Measurements from ENCODE around the gene RAB7B.

Gene RAB7B

DNA sequence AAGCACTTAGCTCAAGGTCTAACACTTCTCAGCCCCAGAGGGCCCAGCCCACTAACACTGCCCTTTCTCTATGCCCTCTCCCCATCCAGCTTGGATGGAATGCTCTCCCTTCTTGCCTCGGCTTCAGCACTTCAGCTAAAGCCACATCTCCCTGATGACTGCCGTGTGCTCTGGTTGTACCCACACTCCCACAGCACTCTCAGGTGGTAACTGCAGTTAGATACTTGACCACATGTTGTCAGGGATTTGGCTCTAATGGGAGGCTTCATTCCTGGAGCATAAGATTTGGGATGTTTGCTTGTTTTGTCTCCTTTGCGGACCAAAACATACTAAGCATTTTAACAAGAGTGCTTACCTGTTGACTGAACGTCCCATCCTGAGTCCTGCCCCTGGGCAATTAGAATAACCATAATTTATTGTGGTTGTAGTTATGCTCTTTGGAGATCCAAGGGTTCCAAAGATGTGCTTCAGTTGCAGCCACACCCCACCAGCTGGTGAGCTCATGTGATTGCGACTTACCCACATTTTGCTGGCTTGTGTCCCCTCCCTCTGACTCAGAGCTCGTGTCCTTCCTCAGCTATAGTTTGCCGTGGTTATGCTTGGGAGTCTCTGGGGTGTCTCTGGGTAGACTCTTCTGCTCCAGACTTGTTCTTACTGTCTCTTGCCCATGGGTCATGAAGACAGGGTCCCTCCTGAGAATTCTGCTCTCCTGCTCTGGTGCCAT, 52.2 kb downstream of the RAB7B start:
- DNase-seq (ENCODE audit: low read depth in 3 of 3, low spot score in 1 of 3) = no peak

DNA sequence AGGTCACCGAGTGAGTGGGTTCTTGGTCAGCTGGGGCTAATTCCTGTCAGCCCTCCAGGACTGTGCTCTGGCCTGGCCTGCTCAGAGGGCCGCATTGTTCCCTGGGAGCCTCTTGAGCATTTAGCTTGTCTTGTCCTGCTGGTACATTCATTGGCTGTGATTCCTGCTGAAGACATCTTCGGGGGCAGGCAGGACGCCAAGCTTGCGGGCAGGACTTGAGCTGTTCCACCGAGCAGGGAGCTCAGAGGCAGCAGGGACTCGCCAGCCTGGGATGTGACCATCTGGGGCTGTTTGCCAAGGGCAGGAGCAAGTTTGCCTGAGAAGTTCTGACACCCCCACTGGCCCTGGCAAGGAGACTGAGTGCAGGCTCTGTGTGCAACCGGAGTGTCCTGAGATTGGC, 52.9 kb downstream of the RAB7B start:
- DNase-seq (ENCODE audit: low read depth in 3 of 3, low spot score in 1 of 3) = no peak

DNA sequence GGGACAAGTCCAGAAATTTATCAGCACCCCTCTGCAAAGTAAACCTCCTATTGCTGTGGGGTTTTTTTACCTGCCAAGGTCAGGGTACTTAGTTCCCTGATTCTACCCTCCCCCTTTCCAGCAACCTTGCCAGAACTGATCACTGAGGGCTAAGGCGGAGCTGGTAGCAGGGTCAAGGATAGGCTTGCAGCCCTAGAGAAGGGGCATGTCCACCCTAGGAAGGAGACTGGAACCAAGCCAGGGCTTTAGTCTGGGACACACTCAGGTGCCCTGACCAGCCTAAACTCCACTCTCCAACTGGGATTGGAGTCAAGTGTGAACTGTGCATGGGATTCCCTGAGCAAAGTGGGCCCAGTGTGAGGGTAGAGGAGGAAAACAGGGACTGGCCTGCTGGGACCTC, 53.4 kb downstream of the RAB7B start:
- DNase-seq (ENCODE audit: low read depth in 3 of 3, low spot score in 1 of 3) = no peak

DNA sequence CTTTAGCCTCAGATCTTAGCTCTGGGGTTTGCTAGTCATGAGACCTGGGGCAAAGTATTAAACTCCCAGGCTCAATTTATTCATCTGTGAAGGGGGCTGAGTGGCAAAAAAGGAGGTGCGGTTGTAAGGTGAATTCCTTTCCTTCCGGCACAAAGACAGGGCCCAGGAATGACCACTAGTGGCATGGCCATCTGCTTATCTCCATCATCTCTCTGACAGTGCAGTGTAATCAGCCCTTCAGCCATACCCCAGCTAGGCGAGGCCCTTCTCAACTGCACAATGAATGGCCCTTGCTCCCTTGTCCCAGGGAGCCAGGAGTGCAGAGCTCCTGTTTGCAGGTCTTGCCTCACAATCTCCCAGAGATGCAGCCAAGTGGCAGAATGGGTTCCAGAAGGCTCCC, 54.3 kb downstream of the RAB7B start:
- no peak for DNase-seq (ENCODE audit: low read depth in 3 of 3, low spot score in 1 of 3)

DNA sequence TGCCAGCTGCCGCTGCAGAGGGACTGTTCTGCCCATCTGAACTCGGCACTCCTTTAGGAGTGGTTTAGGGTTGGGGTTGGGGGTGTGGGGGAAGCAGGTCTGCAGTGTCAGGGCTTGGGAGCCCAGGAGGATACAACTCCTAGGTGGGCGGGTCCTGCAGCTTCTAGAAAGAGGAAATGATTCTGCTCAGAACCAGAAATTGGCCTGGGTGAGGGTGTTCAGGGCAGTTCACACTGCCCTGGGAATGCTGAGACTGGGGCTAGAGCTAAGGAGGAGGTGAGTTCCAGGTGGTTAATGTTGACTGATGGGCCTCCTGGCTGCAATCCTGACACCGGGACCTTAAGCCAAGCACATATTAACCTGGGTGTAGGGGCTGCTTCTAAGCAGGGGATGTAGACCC, 55.2 kb downstream of the RAB7B start:
- DNase-seq (ENCODE audit: low read depth in 3 of 3, low spot score in 1 of 3) = no peak

- DNase-seq (ENCODE audit: low read depth in 3 of 3, low spot score in 1 of 3) = no peak
Observed at GRCh38 chr1:205947024-205947423, 56.2 kb downstream of the RAB7B start.

GRCh38 chr1:205945069-205945468, 58.1 kb downstream of the RAB7B start:
- DNase-seq (ENCODE audit: low read depth in 3 of 3, low spot score in 1 of 3) = no peak

- no peak for DNase-seq (ENCODE audit: low read depth in 3 of 3, low spot score in 1 of 3)
Observed at GRCh38 chr1:205944525-205944924, 58.7 kb downstream of the RAB7B start.

DNA sequence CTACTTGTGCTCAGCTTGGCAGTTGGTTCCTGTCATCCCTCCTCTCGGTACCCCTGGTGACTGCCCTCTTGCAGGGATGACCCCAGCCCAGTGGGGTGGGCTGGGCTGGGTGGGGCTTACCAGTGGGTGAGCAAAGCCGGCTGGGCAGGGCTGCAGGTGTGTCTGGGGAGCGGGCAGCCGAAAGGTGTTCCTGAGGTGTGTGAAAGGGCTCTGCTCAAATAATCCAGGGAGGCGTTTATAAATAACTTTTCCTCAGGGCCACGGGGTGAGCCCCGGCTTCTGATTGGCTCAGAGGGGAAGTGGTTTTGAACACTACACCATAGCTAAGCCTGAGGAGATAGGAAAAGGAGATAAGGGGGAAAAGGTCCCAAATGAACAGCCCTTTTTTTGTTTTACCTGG, 60.0 kb downstream of the RAB7B start, which contains the start of gene SLC26A9:
Gene SLC26A9 (minus strand): TSS at position 212 of the 400 bp plus-strand sequence. CDS start 7,636 bp downstream, outside the sequence.
- no peak for DNase-seq (ENCODE audit: low read depth in 3 of 3, low spot score in 1 of 3)

DNA sequence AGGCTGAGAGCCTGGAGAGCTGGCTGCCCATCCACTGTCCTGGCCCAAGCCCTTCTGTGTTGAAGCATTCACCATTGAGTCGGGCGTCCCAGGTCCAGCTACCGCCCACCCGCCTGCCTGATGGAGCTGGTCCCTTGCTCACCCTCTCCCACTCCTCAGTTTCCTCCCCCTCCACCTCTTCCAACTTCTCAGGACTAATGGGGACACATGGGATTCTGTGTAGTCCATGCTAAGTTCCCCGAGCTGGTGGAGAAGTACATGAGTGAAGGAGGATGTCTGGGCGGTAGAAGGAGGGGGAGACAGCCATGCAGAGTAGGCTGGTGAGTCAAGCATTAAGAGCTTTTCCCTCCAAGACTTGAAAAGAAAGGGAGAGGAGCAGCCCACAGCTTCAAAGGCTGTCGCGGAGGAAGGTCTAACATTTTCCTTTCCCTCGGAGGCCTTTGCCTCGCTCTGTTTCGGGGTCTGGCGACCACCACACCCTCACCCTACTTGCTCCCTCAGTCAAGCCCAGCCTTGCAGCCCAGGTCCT, 60.5 kb downstream of the RAB7B start:
- DNase-seq (ENCODE audit: low read depth in 3 of 3, low spot score in 1 of 3) = no peak

DNA sequence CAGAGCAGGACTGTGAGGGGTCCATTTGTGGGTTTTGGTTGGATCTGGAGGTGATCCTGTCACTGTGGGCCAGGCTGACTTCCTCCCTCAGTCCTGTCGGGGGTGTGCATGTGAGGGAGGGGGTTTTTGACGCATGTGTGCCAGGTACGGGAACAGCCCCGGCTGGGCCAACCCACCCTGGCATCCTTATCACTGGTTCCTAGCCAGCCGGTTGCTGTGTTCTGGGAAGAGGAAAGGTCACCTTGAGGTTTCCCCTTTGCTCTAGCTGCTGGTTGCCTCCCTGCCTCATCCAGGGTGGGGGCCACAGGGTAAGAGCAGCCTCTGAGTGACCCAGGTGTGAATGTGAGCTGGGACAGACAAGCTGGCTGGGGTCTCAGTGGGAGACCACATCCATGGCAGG, 62.5 kb downstream of the RAB7B start:
- DNase-seq (ENCODE audit: low read depth in 3 of 3, low spot score in 1 of 3) = no peak

DNA sequence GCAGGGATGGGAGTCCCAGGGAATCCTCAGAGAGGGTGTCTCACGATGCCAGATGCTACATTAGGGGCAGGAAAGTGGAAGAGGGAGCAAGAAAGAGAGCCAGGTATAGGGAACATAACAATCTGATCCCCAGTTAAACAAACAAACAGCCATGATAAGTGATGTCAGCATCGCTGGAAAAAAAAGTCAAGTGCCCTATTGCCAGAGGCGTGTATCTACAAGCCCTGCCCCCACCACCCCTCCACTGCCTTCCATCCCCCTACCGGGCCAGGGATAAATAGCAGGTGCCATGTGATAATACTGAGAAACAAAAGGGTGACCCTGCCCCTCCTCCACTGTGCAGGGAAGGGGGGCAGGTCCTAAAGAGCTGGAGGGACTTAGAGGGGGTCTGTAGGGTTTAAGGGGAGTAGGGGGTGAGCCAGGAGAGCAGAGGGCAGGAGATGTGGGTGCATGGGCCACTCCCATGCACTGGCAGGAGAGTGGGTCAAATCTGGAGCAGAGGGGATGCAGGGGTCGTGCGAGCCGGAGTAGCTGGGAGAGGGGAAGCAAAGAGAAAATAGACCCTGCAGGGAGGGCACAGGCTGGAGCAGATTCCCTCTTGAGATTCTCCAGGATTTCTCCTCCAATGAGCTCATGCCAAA, 63.4 kb downstream of the RAB7B start:
- no peak for DNase-seq (ENCODE audit: low read depth in 3 of 3, low spot score in 1 of 3)

GRCh38 chr1:205938682-205939081, 64.5 kb downstream of the RAB7B start:
- no peak for DNase-seq (ENCODE audit: low read depth in 3 of 3, low spot score in 1 of 3)

DNA sequence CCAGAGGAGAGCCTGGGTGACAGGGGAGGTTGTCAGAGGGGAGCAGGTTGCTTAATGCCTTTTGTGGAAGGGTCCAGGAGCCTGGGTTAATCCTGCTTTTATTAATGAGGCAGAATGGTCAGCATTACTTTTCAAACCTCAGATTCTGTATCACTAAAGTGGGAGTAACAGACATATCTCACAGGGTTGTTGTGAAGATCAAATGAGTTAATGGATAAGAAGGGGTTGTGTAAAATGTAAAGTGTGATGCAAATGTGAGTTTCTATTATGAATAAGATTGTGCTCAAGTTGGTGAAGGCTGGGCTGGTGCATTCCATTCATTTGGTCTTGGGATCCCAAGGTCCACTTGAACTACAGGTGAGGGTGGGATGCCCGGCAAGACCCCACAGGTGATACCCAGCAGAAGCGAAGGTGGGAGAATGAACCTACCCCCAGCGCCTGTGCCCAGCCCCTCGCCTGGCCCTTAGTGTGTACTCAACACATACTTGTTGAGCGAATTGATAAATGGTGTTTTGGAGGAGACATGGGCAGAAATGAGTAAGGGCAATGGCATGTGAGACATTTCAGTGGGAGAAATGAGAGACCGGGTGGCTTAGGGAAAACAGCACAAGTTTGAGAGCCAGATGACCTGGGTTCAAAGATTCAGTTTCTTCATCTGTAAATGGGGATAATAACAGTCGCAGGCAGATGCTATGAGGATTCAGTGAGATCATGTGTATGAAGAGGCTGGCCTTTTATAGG, 66.2 kb downstream of the RAB7B start:
- DNase-seq (ENCODE audit: low read depth in 3 of 3, low spot score in 1 of 3) = no peak

DNA sequence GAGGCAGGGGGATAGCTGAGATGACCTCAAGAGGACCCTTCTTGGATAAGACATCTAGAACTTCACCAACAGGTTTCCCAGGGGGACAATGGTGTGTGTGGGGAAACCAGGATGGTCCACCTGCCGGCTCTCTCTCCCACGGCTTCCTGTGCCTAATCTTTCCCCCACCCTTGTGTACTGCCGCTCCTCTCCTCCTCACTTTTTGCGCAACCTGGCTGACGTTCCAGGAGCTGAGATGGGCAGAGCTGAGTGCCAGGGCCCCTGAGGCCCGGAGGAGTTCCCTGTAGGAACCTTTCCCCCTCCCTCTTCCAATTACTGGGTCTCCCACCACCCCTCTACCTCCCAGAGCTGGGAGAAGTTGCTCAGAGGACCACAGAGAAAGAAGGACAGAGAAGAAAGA, 66.9 kb downstream of the RAB7B start:
- DNase-seq (ENCODE audit: low read depth in 3 of 3, low spot score in 1 of 3) = no peak

- DNase-seq (ENCODE audit: low read depth in 3 of 3, low spot score in 1 of 3) = no peak
Observed at GRCh38 chr1:205935869-205936268, 67.3 kb downstream of the RAB7B start.

GRCh38 chr1:205934788-205935187, 68.4 kb downstream of the RAB7B start:
- DNase-seq (ENCODE audit: low read depth in 3 of 3, low spot score in 1 of 3) = no peak

- DNase-seq (ENCODE audit: low read depth in 3 of 3, low spot score in 1 of 3) = no peak
Observed at GRCh38 chr1:205933671-205934618, 69.2 kb downstream of the RAB7B start.

DNA sequence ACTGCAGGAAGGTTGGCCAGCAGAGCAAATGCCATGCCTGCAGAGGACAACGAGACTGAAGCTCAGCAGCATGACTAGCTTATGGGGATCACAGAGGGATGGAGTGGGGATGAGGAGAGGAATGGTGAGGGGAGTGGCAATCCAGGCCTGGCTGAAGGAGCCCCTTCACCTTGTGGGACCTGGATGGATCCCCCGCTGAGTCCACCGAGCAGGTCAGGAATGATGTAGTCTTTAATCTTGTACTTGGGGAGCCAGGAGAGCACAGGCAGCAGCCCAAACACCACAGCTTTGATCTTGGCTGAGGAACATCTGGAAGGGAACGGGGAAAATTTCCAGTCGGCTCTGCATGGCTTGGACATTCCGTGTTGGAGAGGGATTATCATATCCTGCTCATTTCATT, 70.4 kb downstream of the RAB7B start:
- DNase-seq (ENCODE audit: low read depth in 3 of 3, low spot score in 1 of 3) = no peak

- DNase-seq (ENCODE audit: low read depth in 3 of 3, low spot score in 1 of 3) = no peak
Observed at GRCh38 chr1:205930799-205931281, 72.4 kb downstream of the RAB7B start.

DNA sequence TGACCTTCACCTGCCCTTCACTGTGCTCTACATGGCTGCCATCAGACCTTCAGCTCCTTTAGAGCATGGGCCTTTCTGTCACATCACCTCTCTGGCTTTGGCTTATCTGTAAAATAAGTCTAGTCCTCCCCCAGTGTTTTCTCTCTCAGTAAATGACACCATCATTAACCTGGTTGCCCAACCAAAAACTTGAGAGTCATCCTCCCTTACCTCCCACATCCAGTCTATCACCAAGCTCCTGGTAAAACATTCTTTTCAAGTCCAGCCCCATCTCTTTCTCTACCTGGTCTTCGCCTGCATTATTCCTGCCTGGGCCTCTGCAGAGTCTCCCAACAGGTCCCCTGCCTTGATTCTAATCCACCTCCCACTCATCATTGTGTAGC, 73.0 kb downstream of the RAB7B start:
- DNase-seq (ENCODE audit: low read depth in 3 of 3, low spot score in 1 of 3) = no peak

Data from stimulated activated CD4-positive, alpha-beta T cell treated with anti-CD3 and anti-CD28 coated beads, TNF-alpha, amount 100 ng/mL, for 1 hour (primary cell).